GM19455 (cell line): ENCODE data around the gene TCF12.
"Not testable (repeated sequence)": the region's sequence is repeated elsewhere in the genome, so short reads cannot be mapped to it uniquely, and the experiment has no call there.

Experiments
- ATAC-seq: cut with Tn5 transposase; IDR thresholded peaks from one replicate; pipeline ENCODE4 v1.9.1; 2021; ENCODE audit not compliant: unreplicated experiment

Gene TCF12

GRCh38 chr15:56973463-56973862 is 55.0 kb downstream of the TCF12 start:
- no peak for ATAC-seq

GRCh38 chr15:56977232-56977631 is 58.8 kb downstream of the TCF12 start:
- ATAC-seq: no peak

DNA sequence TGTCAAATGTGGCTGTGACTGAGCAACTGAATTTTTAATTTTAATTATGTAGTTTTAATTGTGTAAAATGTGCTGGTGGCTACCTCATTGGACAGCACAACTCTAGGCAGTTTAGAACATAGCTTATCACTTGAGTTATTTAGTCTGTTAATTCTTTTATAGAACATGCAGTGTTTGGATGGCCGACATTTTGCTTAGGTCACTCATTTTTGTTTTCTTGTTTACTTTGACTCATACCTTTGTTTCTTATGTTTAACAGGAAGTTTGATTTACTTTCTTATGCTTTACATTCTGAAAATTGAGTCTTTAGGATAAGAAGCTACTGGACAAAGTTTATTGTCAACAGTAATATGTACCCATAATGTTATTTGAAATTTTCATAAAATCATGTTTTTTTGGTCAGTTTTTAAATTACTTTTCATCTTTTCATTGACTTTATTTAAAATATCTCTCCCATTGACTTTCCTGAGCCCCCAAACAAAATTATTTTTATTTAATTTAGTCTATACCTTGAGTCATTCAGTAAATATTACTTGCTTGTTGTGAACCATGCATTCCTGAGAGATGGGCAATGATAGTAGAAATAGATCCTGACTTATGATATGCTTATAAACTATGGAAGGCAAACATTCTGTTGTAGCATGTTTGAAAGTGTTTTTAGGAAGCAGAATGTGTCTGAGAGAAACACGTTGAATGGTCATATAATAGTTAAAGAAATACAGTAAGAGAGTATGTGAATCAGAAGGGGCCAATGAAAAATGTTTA is 60.6 kb downstream of the TCF12 start:
- ATAC-seq: no peak

DNA sequence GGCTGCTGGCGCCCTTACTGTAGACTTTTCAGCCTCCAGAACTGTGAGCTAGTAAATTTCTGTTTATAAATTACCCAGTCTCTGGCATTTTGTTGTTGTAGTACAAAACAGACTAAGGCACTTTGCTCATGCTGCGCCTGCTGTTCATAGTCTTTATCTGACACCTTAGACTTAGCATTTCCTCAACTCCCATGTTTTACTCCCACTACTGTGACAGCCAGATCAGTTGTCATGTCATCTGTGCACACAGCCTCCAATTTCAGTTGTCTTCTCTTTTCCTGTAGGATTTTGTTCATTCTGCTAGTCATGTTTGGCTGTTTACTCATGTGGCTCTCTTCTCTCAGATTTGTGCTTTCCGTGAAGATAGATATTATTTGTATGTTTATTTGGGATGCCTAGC is 62.0 kb downstream of the TCF12 start:
- no peak for ATAC-seq

- ATAC-seq: no peak
Observed at GRCh38 chr15:56981160-56981559, 62.7 kb downstream of the TCF12 start.

GRCh38 chr15:56982987-56983386 is 64.5 kb downstream of the TCF12 start:
- no peak for ATAC-seq

GRCh38 chr15:56984681-56985481 is 66.4 kb downstream of the TCF12 start:
- ATAC-seq: no peak

DNA sequence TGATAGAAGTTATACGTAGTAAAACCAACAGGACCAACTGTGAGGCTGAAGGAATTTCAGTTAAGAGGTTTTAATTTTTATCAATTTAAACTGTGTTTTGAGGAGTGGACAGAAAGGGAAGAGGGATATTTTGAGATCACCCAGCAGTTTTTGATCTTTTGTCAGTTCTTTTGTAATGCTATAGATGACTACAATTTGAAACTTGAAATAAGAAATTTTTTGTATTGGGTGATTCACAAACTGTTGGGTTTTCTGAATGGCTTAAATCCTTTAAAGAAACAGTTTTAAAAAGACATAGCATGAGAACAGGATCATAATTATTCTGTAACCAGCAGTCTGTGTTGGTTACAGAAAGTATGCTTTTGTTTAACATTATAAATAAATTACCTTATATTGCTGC is 67.4 kb downstream of the TCF12 start:
- ATAC-seq: no peak

DNA sequence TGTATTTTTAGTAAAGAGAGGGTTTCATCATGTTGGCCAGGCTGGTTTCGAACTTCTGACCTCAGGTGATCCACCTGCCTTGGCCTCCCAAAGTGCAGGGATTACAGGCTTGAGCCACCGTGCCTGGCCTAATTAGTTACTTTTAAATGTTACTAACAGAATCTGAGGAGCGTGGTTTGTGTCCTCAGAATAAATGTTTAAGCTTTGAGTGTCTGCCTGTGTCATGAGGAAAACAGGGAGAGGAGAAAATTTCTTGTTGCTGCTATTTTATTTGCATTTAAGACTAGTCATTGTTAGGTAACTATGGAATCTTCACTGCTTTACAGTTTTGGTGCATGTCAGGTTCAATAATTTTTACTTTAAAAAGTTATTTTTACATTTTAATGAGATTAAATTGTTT is 68.8 kb downstream of the TCF12 start:
- ATAC-seq: no peak

DNA sequence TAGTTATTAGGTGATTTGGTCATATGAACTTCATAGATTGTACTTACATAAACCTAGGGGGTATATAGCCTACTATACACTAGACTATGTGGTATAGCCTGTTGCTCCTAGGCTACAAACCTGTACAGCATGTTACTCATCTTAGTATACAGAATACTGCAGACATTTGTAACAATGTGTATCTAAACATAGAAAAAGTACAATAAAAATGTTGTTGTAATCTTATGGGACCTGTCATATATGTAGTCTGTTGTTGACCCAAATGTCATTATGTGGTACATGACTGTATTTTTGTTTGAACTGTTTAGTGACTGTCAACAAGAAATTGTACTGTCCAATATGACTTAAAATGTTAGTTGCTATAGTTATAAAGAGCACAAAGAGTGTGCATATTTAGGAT is 69.8 kb downstream of the TCF12 start:
- no peak for ATAC-seq

DNA sequence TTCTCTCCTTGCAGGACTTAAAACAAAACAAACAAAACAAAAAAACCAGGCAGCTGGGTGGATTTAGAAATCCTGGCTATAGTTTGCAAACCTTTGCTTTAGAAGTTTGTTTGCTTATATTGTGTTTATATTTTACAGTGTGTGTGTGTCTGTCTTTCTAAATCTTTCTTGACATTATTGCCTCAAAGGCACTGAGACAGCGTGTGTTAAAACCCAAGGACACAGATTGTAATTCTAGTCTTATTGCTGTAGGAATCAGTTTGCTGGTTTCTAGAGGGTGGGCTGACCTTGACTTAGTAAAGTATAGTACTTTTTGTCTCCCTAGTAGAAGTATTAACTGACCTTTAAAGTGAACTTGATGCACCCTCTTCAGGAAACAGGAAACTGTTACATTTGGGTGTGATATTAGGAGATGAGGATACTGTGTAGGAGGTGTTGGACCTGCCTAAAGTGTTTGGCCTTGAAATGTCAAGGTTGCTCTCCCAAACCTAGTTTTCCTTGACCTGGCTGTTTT is 71.0 kb downstream of the TCF12 start:
- ATAC-seq: no peak

GRCh38 chr15:56991017-56991416 is 72.6 kb downstream of the TCF12 start:
- ATAC-seq: no peak

- ATAC-seq: no peak
Observed at GRCh38 chr15:56992725-56993124, 74.3 kb downstream of the TCF12 start.

- no peak for ATAC-seq
Observed at GRCh38 chr15:56994280-56994679, 75.8 kb downstream of the TCF12 start.

DNA sequence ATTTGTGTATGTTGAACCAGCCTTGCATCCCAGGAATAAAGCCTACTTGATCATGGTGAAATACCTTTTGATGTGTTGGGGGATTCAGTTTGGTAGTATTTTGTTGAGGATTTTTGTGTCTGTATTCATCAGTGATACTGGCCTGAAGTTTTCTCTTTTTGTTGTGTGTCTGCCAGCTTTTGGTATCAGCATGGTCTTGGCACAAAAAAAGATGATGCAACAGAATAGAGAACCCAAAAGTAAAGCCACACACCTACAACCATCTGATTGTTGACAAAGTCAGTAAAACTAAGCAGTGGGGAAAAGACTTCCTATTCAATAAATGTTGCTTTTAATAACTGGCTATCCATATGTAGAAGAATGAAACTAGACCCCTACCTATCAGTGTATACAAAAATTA is 77.6 kb downstream of the TCF12 start:
- no peak for ATAC-seq

DNA sequence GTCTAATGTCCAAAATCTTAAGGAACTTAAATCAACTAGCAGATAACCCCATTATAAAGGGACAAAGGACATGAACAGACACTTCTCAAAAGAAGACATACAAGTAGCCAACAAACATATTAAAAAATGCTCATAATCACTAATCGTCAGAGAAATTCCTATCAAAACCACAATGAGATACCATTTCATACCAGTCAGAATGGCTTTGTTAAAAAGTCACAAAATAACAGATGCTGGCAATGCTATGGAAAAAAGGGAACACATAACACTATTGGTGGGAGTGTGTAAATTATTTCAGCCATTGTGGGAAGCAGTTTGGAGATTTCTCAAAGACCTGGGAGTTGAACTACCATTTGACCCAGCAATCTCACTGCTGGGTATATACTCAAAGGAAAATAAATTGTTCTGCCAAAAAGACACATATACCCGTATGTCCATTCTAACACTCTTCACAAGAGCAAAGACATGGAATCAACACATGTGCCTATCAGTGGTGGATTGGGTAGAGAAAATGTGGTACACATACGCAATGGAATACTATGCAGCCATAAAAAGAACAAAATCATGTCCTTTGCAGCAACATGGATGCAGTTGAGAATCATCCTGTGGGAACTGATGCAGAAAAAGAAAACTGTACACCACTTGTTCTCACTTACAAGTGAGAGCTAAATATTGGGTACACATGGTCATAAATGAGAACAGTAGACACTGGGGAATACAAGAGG is 78.5 kb downstream of the TCF12 start:
- ATAC-seq: no peak

DNA sequence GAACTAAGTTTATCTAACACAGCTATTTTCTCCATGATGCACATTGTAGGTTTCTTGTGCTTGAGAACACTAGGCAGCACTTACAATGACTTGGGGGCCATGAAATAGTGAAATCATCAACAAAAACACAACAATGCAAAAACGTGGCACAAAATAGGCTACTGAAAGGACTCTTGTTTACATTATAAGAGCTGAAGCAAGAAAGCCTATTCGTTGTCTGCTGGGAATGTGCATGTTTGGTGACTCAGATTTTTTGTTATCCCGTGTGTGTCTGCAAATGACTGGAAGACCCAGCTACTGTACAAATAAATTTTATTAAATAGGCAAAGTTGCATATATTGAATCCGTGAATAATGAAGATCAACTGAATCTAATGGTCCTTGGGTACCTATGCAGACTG is 85.0 kb downstream of the TCF12 start:
- no peak for ATAC-seq

- no peak for ATAC-seq
Observed at GRCh38 chr15:57005244-57005643, 86.8 kb downstream of the TCF12 start.

DNA sequence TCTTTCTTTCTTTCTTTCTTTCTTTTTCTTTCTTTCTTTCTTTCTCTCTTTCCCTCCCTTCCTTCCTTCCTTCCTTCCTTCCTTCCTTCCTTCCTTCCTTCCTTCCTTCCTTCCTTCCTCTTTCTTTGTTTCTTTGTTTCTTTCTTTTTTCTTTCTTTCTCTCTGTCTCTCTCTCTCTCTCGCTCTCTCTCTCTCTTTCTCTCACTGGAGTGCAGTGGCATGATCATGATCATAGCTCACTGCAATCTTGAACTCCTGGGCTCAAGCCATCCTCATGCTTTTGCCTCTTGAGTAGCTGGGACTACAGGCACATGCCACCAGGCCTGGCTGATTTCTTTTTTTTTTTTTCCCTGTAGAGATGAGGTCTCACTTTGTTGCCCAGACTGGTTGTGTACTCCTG is 89.4 kb downstream of the TCF12 start:
- ATAC-seq: not testable (repeated sequence)

GRCh38 chr15:57010724-57011123 is 92.3 kb downstream of the TCF12 start:
- ATAC-seq: no peak

DNA sequence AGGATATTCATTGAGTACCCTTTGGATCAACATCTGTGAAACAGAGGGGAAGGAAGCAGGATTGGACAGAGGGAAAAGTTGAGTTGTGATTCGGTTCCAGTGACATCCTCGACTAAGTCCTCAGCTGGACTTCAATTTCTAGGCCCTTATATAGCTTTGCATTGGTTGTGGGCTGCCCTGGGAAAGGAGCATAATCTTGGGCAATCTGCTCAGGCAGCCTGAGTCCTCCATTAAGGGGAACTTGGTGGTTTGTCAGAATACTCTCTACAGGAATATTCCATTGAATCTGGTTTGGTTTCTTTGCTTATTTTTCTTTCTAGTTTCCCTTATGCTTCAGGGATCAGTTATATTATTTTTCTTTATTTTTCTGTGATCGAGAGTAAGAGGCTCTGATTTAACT is 94.1 kb downstream of the TCF12 start:
- no peak for ATAC-seq

- not testable (repeated sequence) for ATAC-seq
Observed at GRCh38 chr15:57014896-57015295, 96.5 kb downstream of the TCF12 start.
